HG03457 (cell line): ENCODE data around the gene PGAP3.

Experiments used
- ATAC-seq: cut with Tn5 transposase; IDR thresholded peaks from one replicate; pipeline ENCODE4 v1.9.1; 2021; ENCODE audit warnings: moderate number of reproducible peaks; ENCODE audit not compliant: unreplicated experiment

PGAP3 gene

GRCh38 chr17:39661744-39662541 is 25.9 kb downstream of the PGAP3 start:
- no peak for ATAC-seq

GRCh38 chr17:39660397-39661385 is 27.2 kb downstream of the PGAP3 start:
- ATAC-seq: no peak

DNA sequence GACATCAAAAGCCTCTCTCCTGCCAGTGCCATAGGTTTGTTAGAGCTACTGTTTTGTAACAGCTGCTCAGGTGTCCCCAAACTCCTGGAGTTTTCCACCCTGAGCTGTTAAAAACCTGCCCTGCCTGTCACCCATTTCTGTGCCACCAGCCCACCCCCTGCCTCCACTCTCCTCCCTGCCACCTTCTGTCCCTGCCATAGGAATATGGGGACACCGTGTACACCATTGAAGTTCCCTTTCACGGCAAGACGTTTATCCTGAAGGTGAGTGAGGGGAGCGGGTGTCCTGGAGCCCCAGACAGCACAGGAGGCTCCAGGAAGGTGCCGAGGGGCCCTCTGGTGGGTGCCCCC is 27.9 kb downstream of the PGAP3 start:
- ATAC-seq: no peak

DNA sequence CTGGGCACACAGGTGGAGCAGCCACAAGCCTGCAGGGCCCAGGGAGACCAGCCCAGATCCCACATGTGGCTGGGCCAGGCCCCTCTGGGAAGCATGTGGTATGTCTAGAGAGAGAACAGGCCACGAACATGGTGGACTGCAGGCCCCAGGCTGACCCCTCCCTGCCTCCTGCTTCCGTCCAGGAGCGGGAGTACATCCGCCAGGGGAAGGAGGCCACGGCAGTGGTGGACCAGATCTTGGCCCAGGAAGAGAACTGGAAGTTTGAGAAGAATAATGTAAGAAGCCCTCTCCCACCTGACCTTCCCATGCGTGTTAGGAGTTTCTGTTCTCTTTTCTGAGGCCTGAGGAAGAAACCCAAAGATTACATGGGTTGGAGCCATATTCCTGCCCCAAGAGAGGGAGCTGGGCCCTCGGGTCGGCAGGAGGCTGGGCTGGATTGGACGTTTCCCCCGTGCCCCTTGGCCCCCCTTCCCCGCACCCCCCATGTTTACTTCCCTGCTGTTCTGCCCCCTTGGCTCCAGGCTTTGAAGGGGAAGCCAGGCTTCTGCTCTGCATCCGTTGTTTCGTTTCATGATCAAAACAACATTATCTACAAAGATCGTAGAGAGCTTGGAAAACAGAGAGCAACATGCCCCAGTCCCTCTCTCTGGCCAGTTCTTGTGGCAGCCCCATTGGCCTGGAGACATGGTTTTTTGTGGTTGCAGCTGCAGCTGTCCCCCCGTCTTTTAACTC is 28.4 kb downstream of the PGAP3 start:
- ATAC-seq: no peak

- ATAC-seq: no peak
Measured at GRCh38 chr17:39658760-39659159, 29.1 kb downstream of the PGAP3 start.

- ATAC-seq: no peak
Measured at GRCh38 chr17:39658346-39658745, 29.5 kb downstream of the PGAP3 start.

DNA sequence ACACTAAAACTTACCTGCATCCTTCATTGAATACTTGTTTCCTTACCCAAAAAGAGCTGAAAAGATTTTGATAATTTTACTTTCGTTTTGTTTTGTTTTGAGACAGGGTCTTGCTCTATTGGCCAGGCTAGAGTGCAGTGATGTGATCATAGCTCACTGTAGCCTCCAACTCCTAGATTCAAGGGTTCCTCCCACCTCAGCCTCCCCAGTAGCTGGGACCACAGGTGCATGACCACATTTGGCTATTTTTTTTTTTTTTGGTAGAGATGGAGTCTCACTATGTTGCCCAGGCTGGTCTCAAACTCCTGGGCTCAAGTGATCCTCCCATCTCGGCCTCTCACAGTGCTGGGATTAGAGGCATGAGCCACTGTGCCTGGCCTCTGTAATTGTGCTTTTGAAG is 32.8 kb downstream of the PGAP3 start:
- no peak for ATAC-seq

- no peak for ATAC-seq
Measured at GRCh38 chr17:39653662-39654331, 34.1 kb downstream of the PGAP3 start.

- no peak for ATAC-seq
Measured at GRCh38 chr17:39653316-39653661, 34.6 kb downstream of the PGAP3 start.

DNA sequence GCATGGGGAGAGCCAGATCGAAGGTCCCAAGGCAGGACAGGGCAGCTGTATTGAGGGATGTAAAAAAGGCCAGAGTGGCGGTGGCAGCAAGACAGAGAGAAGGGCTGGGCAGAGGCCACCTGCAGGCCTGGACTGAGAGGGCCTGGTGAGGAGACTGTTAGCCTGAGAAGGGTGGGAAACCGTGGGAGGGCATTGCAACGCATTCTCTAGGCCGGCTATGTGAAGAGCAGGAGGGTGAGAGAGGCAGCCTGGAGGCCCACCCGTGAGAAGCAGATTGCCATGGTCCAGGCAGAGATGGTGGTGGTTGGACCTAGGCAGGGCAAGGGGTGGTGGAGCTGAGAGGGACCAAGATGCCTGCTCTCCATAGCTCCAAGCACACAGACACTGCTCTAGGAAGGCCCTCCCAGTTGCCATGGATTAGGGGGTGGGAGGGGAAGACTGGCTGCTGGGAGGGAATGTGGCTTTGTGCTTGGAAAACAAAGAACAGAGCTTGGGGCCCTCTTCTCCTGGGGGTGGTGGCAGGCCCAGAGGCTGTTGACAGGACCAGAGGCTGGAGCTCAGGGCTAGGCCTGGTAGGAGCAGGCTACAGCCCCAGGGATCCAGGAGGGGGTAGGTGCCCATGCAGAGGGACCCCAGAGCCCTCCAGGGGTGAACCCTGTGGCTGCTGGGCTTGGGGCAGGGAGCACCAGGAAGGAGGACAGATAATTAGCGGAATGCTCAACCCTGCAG is 35.1 kb downstream of the PGAP3 start:
- no peak for ATAC-seq

DNA sequence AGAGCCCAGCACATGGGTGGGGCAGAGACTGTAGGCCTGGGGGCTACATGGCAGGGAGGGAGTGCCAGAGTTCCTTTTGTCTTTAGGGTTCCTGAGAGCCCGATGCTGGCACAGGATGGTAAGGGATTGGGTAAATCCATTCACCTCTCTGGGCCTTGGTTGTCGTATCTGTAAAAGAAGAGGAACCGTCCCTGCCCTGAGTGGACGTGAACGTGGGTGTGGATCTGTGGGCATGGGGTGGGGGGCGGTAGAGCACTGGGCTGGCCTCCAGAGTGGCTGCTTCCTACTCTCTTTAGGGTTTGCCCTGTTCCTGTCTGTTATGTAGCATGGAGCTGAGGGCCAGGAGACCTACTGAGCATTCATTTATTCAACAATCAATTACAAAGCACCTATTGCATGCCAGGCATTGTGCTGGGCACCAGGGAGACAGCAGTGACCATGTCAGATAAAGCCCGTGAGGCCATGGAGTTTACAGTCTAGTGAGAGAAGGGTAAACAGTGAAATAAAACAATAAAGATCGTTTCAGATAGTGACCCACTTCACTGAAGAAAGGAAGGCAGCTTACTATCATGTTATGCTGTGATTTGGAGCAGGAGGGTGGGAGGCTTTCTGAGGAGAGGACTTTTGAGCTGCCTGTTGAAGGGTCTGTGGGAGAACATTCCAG is 35.8 kb downstream of the PGAP3 start:
- no peak for ATAC-seq

GRCh38 chr17:39650121-39650579 is 37.7 kb downstream of the PGAP3 start:
- ATAC-seq: no peak

GRCh38 chr17:39648616-39649366 is 39.1 kb downstream of the PGAP3 start:
- ATAC-seq: no peak

DNA sequence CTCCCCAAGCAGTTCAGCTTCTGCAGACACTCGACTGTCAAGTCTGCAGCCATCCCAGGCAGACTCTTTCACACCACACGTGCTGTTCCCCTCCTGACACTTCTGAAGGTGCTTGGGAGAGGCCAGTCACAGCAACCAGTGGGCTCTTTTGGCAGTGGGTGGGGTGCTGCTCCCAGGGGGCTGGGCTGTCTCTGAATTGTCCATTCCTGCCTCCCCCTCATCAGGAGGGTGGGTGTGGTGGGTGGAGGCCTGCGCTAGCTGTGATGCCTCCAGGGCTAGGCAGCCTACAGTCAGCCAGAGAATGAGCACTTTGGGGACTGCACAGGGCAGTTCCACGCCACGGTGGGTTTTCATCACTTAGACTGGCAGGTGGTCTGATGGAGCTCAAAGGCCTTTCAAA is 40.6 kb downstream of the PGAP3 start:
- ATAC-seq: no peak

DNA sequence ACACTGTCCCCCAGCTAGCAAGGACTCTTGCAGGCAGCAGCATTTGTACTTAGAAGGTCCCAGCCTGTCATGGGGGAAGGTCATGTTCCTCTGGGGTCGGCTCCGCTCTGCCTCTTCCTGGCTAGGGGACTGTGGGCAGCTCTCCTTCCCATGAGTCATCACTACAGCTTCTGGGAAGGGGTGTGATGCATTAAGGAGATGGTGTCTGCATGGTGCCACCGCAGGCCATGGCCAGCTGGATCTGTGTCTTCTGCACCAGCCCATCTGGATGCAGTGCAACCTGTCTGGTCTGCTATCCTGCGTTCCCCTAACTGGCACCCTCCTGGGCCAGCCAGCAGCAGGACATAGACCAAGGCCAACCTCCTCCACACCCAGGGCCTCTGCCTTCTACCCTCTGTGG is 44.6 kb downstream of the PGAP3 start:
- ATAC-seq: no peak

DNA sequence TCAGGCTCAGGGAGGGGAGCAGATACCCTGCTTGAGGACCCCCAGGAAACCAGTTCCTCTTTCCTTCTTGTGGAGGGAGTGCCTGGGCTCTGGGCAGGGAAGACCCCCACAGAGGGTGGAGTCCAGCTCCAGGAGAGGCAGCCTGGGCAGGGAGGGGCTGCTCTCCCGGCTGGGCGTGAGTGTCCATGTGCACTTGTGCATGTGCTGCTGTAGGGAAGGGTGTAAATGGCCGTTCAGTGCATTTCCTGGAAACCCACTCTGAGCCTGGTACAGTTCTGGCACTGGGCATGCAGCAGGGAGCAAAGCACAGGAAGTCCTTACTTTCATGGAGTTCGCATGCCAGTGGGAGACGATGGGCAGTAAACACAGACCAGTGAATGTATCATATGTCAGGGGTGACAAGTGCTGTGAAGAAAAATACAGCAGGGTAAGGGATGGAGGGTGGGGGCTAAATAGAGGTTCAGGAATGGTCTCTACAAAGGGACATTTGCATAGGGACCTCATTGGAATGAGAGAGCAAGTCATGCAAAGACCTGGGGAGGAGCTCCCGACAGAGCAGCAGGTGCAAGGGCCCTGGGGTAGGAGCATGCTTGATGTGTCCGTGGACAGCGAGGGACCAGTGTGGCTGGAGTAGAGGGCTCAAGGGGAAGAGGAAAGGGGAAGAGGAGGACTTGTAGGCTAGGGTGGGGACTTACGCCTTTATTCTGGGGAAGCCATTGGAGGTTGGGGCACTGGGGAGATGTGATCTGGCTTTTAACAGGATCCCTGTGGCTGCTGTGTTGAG is 45.4 kb downstream of the PGAP3 start:
- no peak for ATAC-seq

DNA sequence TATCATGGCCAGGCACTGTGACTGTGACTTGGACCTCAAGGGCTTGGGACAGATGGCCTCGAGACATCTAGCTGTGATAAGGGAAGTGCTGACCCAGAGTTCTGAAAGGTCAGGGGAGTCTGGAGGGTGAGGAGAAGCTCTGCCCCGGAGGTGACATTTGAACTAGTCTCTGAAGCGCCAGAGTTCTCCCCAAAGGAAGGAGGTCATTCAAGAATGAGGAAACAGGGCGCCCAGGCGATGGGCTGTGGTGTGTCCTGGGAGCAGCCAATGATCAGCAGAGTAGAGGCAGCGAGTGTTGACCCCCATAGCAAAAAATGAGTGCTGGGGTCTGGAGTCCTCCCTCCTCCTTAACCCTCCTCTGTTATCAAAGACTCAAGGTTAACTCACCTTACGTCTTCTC is 46.0 kb downstream of the PGAP3 start:
- ATAC-seq: no peak

DNA sequence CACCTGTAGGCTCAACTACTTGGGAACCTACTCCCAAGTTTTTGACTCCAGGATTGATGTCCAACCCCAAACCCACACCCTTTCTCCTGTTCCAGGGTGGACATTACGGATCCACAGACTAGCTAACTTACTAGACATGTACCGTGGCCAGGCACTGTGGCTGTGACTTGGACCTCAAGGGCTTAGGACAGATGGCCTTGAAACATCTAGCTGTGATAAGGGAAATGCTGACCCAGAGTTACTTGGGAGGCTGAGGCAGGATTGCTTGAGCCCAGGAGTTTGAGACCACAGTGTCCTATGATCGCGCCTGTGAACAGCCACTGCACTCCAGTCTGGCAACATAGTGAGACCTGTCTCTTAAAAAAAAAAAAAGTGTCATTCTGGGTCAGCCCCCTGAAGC is 46.8 kb downstream of the PGAP3 start:
- ATAC-seq: no peak
